HG02759 (cell line): Measurements from ENCODE around the gene TTC32.

Source experiments
- ATAC-seq: cut with Tn5 transposase; IDR thresholded peaks from one replicate; pipeline ENCODE4 v1.9.1; 2021; ENCODE audit warnings: mild to moderate bottlenecking, moderate library complexity; ENCODE audit not compliant: unreplicated experiment

Gene TTC32

GRCh38 chr2:19854596-19855541, 46.9 kb downstream of the TTC32 start:
- no peak for ATAC-seq

- no peak for ATAC-seq
Observed at GRCh38 chr2:19851116-19851695, 50.6 kb downstream of the TTC32 start.

GRCh38 chr2:19850056-19851050, 51.4 kb downstream of the TTC32 start:
- ATAC-seq, result no peak

- no peak for ATAC-seq
Observed at GRCh38 chr2:19848952-19849351, 52.8 kb downstream of the TTC32 start.

DNA sequence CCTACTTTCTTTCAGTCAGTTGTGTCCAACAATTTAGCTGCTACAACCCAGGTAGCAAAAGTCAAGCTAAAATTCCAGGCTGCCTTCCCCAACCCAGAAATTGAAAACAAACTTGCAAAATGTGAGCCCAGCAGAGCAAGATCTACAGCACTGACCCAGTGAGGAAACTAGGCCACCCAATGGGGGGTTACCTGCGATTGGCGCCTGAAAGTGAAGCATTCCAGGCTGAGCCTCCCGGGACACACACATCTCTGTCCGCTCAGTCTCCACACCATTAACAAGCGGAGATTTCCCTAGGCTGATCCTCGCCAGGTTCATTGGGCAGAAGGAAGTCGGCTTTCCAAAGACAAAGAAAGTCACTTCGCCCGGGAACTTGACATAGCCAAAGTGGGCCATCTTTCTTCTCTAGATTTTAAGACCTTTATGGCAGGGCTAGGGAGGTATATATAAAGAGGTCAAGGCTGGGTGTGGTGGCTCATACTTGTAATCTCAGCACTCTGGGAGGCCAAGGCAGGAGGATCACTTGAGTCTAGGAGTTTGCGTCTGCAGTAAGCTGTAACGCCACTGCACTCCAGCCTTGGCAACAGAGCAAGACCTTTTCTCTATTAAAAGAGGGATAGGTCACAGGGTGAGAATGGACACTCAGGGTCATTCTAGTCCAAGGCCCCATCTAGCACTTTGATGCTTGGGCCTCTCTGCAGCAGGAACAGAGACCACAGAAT, 53.6 kb downstream of the TTC32 start:
- no peak for ATAC-seq

- ATAC-seq, result no peak
Observed at GRCh38 chr2:19847486-19847885, 54.3 kb downstream of the TTC32 start.
